Measurements from ENCODE around the gene RRAGC. TPM values are rescaled to one million over a fixed set of nuclear protein-coding genes. Genes with fewer than 3 reads are reported as not detected.

The RRAGC gene
- total and polyA plus RNA-seq, 2 of the 13 experiments (the other 11 are each of a cell fraction or from before 2014, with no cell fraction given): 7.6 to 8.0 TPM

- TF ChIP-seq MLXIP (CRISPR knock-in tag; IDR thresholded peaks at IDR 0.05; ENCODE audit: borderline replicate concordance) (0 out of 2 replicates have a peak, but pooled peaks have one; percentile 24), ZBTB43 (CRISPR knock-in tag; conservative IDR thresholded peaks at IDR 0.05) (0 out of 2 replicates have a peak, but pooled peaks have one; percentile 31), ZNF790 (CRISPR knock-in tag; IDR thresholded peaks at IDR 0.05; ENCODE audit: borderline replicate concordance) (peak; percentile 43; the same call in 1 of the 2 replicates), ZNF776 (CRISPR knock-in tag; IDR thresholded peaks at IDR 0.05) (peak; percentile 32; the same call in 1 of the 2 replicates), SMYD3 (CRISPR knock-in tag; IDR thresholded peaks at IDR 0.05) (0 out of 2 replicates have a peak, but pooled peaks have one; percentile 17), ZNF616 (CRISPR knock-in tag; IDR thresholded peaks at IDR 0.05; ENCODE audit: low read depth) (0 out of 2 replicates have a peak, but pooled peaks have one; percentile 45), ZNF709 (CRISPR knock-in tag; IDR thresholded peaks at IDR 0.05) (peak; percentile 37; the same call in 1 of the 2 replicates), NFE2L1 (CRISPR knock-in tag; IDR thresholded peaks at IDR 0.05; ENCODE audit: borderline replicate concordance) (0 out of 2 replicates have a peak, but pooled peaks have one; percentile 46), NFKB2 (CRISPR knock-in tag; IDR thresholded peaks at IDR 0.05; ENCODE audit: borderline replicate concordance) (peak; percentile 36; the same call in 1 of the 2 replicates), ZNF34 (CRISPR knock-in tag; IDR thresholded peaks at IDR 0.05; ENCODE audit: borderline replicate concordance) (no peak), MTERF4 (CRISPR knock-in tag; IDR thresholded peaks at IDR 0.05) (0 out of 2 replicates have a peak, but pooled peaks have one; percentile 64), ZNF414 (CRISPR knock-in tag; IDR thresholded peaks at IDR 0.05) (no peak), SALL2 (CRISPR knock-in tag; IDR thresholded peaks at IDR 0.05) (no peak), FOXO4 (CRISPR knock-in tag; conservative IDR thresholded peaks at IDR 0.05) (0 out of 2 replicates have a peak, but pooled peaks have one; percentile 20), ZNF225 (CRISPR knock-in tag; IDR thresholded peaks at IDR 0.05) (peak; percentile 47; the same call in 1 of the 2 replicates), ZNF782 (CRISPR knock-in tag; IDR thresholded peaks at IDR 0.05; ENCODE audit: borderline replicate concordance) (no peak), ZNF160 (CRISPR knock-in tag; IDR thresholded peaks at IDR 0.05) (no peak), ZNF710 (CRISPR knock-in tag; IDR thresholded peaks at IDR 0.05; ENCODE audit: borderline replicate concordance) (0 out of 2 replicates have a peak, but pooled peaks have one; percentile 45)
These were observed 12.9 kb upstream of the RRAGC start (continued) for GRCh38 chr1:38872401-38873026.
